ENCODE measurements around the gene APH1A.
"Not testable (repeated sequence)": the region's sequence is repeated elsewhere in the genome, so short reads cannot be mapped to it uniquely, and the experiment has no call there.

The APH1A gene

GRCh38 chr1:150233359-150234308, 35.2 kb downstream of the APH1A start:
- Histone ChIP-seq H3K36me3 (ENCODE audit: control insufficient read depth, low read length) (peaks cover 65% of the 10 kb centered on the region), H3K4me2 (ENCODE audit: low read length) (peak overlapping the region; percentile 88), H3K27me3 (ENCODE audit: control insufficient read depth, low read length) (no peaks in the 10 kb centered on the region), H3K4me3 (ENCODE audit: low read length) (peak overlapping the region; percentile 95), H3K9me2 (replicated peaks; ENCODE audit: control insufficient read depth, low read length) (no peaks in the 10 kb centered on the region), H4K20me1 (ENCODE audit: control insufficient read depth, insufficient read depth, low read depth, low read length) (peaks cover 4% of the 10 kb centered on the region; the same call in 1 of the 2 replicates), H3K4me1 (ENCODE audit: control insufficient read depth, low read length) (peaks cover 24% of the 10 kb centered on the region), H3K79me2 (ENCODE audit: control insufficient read depth, low read length) (peaks cover 78% of the 10 kb centered on the region), H3K27ac (ENCODE audit: low read depth, low read length) (peak overlapping the region; percentile 89), H3K9me3 (ENCODE audit: control insufficient read depth, insufficient read depth, low read length) (no peaks in the 10 kb centered on the region), H3F3A (ENCODE audit: control insufficient read depth, insufficient read depth) (peaks cover 7% of the 10 kb centered on the region; the same call in 1 of the 2 replicates)
- TF ChIP-seq CTCF (IDR thresholded peaks at IDR 0.05; ENCODE audit: low read depth, low read length, poor library complexity, severe bottlenecking) = no peak
- no peak for TF ChIP-seq EZH2phosphoT487 (IDR thresholded peaks at IDR 0.05; ENCODE audit: borderline replicate concordance, low read length)

GRCh38 chr1:150232921-150233320, 35.9 kb downstream of the APH1A start:
- not testable (repeated sequence) for H3F3A ChIP-seq (ENCODE audit: control insufficient read depth, insufficient read depth); H3K27me3 ChIP-seq (ENCODE audit: control insufficient read depth, low read length); H3K27ac ChIP-seq (ENCODE audit: low read depth, low read length); H4K20me1 ChIP-seq (ENCODE audit: control insufficient read depth, insufficient read depth, low read depth, low read length); H3K9me3 ChIP-seq (ENCODE audit: control insufficient read depth, insufficient read depth, low read length); H3K9me2 ChIP-seq (replicated peaks; ENCODE audit: control insufficient read depth, low read length)
- Histone ChIP-seq H3K36me3 (ENCODE audit: control insufficient read depth, low read length) (peaks cover 71% of the 10 kb centered on the region), H3K4me1 (ENCODE audit: control insufficient read depth, low read length) (peaks cover 24% of the 10 kb centered on the region), H3K4me2 (ENCODE audit: low read length) (peak overlapping the region; percentile 88), H3K4me3 (ENCODE audit: low read length) (peak overlapping the region; percentile 95), H3K79me2 (ENCODE audit: control insufficient read depth, low read length) (peaks cover 81% of the 10 kb centered on the region)

- H3F3A ChIP-seq (ENCODE audit: control insufficient read depth, insufficient read depth); H3K4me3 ChIP-seq (ENCODE audit: low read length); H4K20me1 ChIP-seq (ENCODE audit: control insufficient read depth, insufficient read depth, low read depth, low read length); H3K27ac ChIP-seq (ENCODE audit: low read depth, low read length); H3K9me2 ChIP-seq (replicated peaks; ENCODE audit: control insufficient read depth, low read length); H3K4me2 ChIP-seq (ENCODE audit: low read length); H3K27me3 ChIP-seq (ENCODE audit: control insufficient read depth, low read length); H3K9me3 ChIP-seq (ENCODE audit: control insufficient read depth, insufficient read depth, low read length): not testable (repeated sequence)
- peaks cover 89% of the 10 kb centered on the region for H3K36me3 ChIP-seq (ENCODE audit: control insufficient read depth, low read length)
- peaks cover 56% of the 10 kb centered on the region for H3K79me2 ChIP-seq (ENCODE audit: control insufficient read depth, low read length)
- peaks cover 21% of the 10 kb centered on the region for H3K4me1 ChIP-seq (ENCODE audit: control insufficient read depth, low read length)
Measured at GRCh38 chr1:150228246-150228645, 40.6 kb downstream of the APH1A start.

GRCh38 chr1:150227228-150227627, 41.6 kb downstream of the APH1A start:
- H3K36me3 ChIP-seq (ENCODE audit: control insufficient read depth, low read length) = peaks cover 85% of the 10 kb centered on the region

More at GRCh38 chr1:150227228-150227627, 41.6 kb downstream of the APH1A start:
- Histone ChIP-seq H3K9me3 (ENCODE audit: control insufficient read depth, insufficient read depth, low read length) (no peaks in the 10 kb centered on the region), H3F3A (ENCODE audit: control insufficient read depth, insufficient read depth) (peaks cover 10% of the 10 kb centered on the region), H3K4me1 (ENCODE audit: control insufficient read depth, low read length) (peaks cover 14% of the 10 kb centered on the region), H3K27ac (ENCODE audit: low read depth, low read length) (no peak overlapping the region), H3K4me2 (ENCODE audit: low read length) (no peak overlapping the region), H4K20me1 (ENCODE audit: control insufficient read depth, insufficient read depth, low read depth, low read length) (0 out of 2 replicates have a peak, but pooled peaks cover 5% of the 10 kb centered on the region), H3K79me2 (ENCODE audit: control insufficient read depth, low read length) (peaks cover 46% of the 10 kb centered on the region), H3K4me3 (ENCODE audit: low read length) (no peak overlapping the region), H3K9me2 (replicated peaks; ENCODE audit: control insufficient read depth, low read length) (no peaks in the 10 kb centered on the region), H3K27me3 (ENCODE audit: control insufficient read depth, low read length) (no peaks in the 10 kb centered on the region)
- TF ChIP-seq EZH2phosphoT487 (IDR thresholded peaks at IDR 0.05; ENCODE audit: borderline replicate concordance, low read length) (no peak), CTCF (IDR thresholded peaks at IDR 0.05; ENCODE audit: low read depth, low read length, poor library complexity, severe bottlenecking) (no peak)

Measured in DOHH2 (cell line).